Stimulated activated CD8-positive, alpha-beta memory T cell treated with anti-CD3 and anti-CD28 coated beads, Interleukin-7, amount 100 ng/mL, for 4 hours (primary cell): ENCODE measurements around the gene SLITRK6.
"Not testable (repeated sequence)": the region's sequence is repeated elsewhere in the genome, so short reads cannot be mapped to it uniquely, and the experiment has no call there.

ENCODE experiments used
- DNase-seq, 2 donors: peaks; one replicate each; pipeline ENCODE4 v3.0.0-alpha.2; 2020; ENCODE audit warnings: low read depth in 2 of 2

Gene SLITRK6, protein sequence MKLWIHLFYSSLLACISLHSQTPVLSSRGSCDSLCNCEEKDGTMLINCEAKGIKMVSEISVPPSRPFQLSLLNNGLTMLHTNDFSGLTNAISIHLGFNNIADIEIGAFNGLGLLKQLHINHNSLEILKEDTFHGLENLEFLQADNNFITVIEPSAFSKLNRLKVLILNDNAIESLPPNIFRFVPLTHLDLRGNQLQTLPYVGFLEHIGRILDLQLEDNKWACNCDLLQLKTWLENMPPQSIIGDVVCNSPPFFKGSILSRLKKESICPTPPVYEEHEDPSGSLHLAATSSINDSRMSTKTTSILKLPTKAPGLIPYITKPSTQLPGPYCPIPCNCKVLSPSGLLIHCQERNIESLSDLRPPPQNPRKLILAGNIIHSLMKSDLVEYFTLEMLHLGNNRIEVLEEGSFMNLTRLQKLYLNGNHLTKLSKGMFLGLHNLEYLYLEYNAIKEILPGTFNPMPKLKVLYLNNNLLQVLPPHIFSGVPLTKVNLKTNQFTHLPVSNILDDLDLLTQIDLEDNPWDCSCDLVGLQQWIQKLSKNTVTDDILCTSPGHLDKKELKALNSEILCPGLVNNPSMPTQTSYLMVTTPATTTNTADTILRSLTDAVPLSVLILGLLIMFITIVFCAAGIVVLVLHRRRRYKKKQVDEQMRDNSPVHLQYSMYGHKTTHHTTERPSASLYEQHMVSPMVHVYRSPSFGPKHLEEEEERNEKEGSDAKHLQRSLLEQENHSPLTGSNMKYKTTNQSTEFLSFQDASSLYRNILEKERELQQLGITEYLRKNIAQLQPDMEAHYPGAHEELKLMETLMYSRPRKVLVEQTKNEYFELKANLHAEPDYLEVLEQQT

DNA sequence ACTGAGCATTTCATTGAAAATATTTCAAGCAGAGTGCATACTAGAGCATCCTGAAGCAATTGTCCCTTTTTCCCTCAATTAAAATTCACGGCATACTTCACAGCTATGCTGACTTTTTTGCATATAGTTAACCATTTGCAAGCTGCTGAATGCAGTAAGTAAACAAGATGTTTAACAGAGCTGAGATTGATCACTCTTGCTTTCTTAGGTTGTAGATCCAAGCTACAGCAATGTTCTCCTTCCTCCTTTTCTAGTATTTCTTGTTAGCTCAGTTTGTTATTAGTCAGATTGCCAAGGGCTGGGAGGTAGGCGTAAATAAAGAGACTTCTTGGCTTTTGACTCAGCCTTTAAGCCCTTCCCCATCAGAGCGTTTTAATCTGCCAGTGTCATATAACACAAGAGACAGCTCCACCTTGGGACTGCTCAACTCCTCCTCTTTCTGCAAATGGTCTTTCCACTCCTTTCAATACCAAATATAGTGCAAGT is at the start of gene SLITRK6:
Gene SLITRK6, minus strand, starts transcription at position 323 of the 486 bp plus-strand sequence. CDS start 2,911 bp downstream, outside the sequence.
- no peak for DNase-seq

DNA sequence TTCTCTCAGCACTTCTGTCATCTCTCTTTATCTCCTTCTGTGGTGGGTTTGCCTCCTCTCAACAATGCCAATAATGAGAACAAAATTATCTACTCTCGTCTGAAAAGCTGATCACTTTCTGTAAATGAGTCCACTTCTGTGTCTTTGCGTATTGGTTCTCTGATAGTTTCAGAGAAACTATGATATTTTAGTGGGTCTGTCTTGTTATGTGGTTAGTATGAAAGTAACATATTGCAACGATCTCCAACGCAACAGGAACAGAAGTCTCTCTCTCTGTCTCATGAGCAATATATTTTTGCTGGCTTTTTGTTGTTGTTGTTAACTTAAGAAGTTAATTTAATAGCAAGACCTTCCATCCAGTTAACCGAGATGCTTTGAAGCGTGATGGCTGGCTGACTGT is 47.8 kb upstream of the SLITRK6 start:
- DNase-seq, result no peak

DNA sequence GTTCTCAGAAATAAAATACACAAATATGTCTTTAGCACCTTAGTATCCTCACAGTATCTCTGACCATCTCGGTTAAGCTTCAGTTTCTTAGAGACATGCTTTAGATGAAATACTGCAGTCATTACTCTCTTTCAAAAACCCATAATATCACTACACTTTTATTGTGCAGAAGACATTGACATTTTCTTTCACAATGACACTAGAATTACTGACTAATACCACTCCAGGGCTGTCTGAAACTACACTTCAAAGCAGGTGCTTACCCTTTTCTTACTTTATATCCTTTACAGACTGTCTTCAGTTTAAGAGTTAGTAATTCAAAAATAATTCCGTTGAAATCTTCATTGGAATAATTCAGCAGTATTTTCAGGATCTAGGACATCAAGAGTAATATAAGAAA is 42.2 kb upstream of the SLITRK6 start:
- no peak for DNase-seq

DNA sequence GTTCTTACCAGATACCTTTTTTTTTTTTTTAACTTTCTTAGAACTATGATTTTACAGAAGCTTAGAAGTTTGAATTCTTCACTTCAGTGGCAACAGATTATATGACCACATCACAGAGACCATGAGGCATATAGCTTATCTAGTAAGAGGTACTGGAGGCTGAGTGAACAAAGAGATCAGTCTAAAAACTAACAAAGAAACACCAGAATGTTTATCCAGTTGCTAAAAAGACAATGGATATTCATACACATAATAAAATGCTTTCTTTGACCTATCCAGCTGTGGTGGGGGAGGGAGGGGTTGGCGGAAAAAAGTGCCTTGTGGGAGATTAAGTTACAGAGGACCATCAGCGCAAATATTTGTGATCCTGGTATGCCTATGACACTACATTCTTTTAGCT is 34.7 kb upstream of the SLITRK6 start:
- DNase-seq, result no peak

DNA sequence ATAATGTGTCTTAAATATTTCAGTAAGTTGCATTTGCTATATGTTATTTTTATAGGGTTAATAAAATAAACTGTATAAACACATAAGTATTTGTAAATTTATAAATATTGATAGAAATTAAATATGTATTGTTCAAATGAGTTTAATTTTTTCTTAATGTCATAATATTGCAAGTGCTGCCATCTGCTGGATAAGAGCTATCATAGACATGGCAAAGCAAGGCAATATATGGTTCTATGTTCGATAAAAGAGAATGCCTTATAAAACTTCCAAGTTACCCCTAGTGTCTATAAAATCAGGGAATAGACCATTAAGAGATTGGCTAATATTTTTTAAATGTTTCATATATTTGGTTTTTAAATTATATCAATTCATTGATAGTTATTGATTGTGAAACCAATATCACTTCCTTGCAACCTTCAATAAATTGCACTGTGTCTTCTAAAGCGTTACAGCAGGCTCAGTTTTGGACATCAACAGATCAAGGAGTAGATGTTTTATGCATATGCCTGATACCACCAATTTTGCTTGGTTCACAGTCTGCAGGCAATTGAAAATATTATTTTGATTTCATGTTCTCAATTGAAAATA is 29.0 kb upstream of the SLITRK6 start:
- no peak for DNase-seq

DNA sequence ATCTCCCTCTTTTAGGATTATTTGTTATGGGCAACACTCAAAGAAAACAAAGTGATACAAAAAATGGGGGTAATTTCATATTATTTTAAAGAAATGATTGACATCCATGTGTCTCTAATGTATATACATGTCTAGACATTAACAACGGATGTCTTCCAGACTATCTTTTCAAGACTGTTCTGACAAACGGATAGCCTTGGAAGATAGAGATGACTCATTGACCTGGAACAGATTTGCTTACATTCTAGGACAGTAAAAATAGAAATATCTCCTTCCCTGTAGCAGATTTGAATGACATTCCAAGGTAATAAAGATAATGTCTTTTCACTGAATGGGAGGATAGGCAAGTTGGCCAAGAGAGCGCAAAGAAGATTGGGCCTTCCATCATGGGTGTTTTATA is 26.2 kb upstream of the SLITRK6 start:
- DNase-seq, result no peak

DNA sequence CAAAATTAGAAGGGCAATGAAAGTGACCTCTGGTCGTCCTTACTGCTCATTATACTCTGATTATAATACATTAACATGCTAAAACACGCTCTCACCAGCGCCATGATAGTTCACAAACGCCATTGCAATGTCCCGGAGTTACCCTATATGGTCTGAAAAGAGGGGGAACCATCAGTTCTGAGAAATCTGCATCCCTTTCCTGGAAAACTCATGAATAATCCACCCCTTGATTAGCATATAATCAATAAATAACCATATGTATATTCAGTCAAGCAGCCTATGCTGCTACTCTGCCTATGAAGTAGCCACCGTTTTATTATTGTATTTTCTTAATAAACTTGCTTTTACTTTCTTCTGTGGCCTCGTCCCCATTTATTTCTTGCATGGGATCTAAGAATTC is 24.6 kb upstream of the SLITRK6 start:
- DNase-seq, result no peak

DNA sequence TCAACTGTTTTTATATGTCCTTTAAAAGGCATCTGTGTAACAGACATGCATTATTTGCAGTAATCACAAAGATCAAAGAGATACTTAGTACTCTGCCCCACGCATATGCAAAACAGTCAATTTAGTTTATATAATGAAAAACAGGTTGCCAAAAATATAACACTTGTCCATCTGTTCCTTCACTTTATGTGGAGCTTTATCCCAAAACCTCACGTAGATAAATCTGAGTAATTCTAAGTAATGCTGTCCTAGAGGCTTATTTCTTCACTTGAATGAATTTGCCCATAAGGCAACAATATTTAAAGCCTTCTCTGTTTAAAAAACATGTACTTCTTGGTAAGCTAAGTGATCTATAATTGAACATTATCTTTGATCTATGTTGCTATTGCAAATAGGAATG is 20.3 kb upstream of the SLITRK6 start:
- DNase-seq, result no peak

DNA sequence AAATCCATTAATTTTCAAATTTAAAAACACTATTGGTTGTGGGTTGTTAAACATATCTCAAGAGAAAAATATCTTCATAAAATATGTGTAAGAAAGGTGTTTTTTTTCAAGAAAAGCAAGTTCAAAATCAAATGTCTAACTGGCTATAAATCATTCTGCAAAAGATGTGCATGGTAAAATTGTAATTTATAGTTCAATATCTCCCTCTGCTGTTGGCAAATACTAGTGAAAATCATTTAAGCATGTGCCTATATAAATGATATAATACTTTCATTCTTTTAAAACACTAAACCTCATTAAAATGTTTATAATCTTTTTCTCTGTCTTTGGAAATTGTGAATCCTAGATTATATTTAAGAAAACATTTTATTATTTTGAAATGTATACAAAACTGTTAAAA is 17.2 kb upstream of the SLITRK6 start:
- no peak for DNase-seq

DNA sequence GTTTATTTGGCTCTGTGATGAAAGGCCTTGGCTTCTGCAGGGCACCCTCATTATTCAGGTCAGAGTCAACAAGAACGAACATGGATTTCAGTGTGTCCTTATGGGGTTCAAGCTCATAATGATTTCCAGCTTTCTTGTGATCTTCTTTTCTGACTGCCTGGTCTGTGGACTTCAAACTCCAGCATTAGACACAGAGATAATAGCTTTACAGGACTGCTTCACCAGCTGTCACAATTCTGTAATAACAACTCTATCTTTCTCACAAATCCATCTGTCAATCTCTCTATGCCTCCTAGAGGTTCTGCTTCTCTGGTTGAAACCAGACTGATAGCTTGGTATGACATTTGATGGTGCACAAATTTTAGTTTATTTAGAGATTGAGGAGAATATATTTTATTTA is 13.1 kb upstream of the SLITRK6 start:
- DNase-seq, result no peak

DNA sequence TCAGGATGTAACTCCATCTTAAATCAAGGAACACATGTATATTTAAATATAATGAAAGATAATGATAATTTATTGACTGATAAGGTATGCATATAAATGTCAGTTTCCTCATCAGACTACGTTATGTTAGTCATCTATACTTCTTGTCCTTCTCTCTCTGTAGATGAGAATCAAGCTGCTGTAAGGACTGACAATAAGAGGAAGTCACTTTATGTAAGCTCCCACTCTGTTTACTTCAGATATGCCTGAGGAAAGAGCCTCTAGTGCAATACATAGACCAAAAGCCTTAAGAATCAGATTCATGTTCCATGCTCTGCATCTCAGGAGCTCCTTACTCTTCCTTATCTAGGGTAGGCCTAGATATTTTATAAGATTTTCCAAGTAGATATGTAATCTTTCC is 9.6 kb upstream of the SLITRK6 start:
- DNase-seq, result no peak

DNA sequence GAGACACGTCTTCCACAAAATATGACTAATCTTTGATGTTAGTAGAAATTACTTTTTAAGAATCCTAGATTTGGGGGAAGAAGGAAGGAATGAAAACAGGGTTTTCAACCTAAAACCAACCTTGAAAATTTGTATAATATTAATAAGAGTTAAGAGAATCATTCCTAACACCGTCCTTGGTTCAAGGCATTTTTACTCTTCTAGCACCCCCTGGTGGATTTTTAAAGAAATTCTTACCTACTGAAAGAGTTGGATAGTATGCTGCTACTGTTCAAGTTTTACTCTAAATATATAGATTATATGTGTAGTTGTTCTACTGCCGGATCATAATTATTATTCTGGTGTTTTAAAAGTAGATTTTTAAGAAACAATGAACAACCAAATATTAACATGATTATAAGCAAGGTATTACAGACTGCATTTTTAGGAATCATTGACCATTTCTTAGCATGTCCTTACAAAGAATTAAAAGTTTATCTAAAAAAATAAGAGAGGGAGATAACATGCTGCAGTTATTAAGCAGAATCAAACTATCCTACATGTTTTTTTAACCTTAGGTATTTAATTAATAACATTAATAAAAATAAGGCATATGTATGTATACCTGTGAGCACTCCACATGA is 7.4 kb upstream of the SLITRK6 start:
- no peak for DNase-seq

DNA sequence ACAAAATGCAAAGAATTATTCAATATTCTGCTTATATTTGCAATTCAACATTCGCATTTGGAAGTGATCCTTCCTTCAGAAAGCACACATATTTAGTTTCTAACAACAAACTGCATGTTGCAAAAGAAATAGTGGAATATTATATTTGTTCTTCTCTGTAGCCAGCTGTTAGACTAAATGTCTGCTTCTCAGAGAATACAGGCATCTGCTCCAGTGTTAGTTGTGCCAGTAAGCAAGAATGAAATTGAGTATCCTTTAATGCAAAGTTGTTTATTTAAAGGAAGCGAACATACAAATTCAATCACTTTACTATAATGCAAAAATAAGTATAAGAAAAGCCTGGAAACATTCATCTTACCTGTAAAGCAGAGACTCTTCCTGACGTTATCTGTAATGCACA is 663 bp downstream of the SLITRK6 start:
- DNase-seq, result no peak

DNA sequence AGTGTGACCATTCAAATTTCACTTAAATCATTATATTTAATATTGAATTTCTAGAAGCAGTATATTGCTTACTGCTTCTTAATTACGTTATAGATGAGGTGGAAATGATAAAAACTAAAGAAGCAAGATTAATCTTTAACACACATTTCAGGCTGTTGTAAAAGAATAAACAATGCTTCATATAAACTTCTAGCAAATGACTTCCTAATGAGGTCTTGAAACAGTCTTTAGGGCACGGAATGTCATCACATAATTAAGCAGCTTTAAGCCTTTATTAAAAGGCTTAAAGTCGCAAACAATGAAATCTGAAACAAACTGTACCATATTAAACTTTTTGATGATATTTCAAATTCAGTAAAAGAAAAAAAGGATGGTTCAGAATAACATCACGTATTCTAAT is 1.9 kb downstream of the SLITRK6 start:
- DNase-seq, result no peak

DNA sequence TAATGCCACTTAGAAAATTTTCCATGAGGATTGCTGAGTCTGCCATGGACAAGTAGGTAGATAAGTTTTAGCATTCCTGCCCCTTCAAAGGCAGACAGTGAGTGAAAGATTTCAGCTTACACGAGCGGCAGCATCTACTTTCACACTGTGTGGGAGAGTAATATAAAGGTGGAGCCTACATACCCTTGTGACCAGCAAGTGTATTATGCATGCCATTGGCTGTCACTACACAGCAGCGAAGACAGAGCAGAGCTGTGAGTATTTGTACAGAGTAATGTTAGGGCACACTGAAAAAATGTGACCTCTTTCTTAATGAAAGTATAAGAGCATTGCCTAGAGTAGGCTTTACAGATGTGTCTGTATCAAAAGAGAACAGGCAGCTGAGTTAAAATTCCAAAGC is 14.0 kb downstream of the SLITRK6 start:
- DNase-seq, result no peak

DNA sequence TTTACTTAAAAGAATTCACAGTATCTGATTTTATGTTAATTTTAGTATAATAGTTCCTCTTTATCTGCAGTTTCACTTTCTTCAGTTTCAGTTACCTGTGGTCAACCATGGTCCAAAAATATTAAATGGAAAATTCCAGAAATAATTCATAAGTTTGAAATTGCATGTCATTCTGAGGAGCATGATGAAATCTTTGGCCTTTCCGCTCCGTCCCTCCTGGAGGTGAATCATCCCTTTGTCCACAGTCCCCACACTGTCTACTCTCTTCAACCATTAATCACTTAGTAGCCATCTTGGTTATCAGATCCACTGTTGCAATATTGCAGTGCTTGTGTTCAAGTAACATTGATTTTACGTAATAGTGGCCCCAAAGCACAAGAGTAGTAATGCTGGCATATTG is 26.9 kb downstream of the SLITRK6 start:
- no peak for DNase-seq

DNA sequence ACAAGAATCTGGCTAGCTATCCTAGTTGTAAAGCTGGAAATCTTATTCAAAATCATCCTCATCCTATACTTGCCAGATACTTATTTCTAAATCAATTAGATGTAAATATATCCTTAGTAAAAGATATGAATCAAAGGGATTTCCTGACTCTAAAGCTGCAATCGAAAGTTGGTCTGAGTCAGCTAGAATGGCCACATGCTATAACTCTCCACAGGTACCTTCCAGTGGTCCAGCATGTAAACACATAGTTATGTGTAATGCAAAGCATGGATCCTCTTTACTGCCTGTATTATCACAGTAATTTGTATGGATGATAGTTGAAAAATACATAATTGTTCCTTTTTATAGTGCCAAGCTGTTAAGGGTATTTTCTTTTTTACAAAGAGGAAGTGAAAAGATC is 27.4 kb downstream of the SLITRK6 start:
- no peak for DNase-seq

DNA sequence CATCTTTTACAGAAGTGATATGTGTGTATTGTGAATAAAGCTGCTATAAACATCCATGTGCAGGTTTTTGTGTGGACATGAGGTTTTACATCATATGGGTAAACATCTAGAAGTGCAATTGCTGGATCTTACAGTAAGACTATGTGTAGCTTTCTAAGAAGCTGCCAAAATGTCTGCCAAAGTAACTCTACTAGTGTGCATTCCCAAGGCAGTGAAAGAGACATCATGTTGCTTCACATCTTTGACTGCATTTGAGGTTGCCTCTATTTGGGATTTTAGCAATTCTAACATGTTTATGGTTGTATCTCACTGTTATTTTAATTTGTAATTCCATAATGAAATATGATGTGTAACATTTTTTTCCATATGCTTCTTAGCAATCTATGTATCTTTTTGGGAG is 30.3 kb downstream of the SLITRK6 start:
- DNase-seq, result no peak

DNA sequence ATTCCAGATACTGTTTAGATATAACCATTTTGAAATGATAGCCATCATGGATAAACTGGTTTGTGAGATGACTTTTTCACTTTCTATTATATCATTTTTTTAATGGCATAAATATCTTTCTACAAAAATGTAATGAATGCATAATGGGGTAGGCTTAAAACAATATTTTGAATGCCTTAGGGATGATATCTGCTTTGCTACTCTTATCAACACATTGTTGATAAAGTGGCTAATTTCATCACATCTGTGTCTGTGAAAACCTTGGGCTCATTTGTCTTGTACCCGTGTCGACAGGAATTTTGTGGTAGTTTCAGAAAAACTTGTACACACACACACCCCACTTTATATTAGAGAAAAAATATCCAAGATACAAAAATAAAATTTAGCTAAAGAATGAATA is 44.1 kb downstream of the SLITRK6 start:
- DNase-seq, result no peak

DNA sequence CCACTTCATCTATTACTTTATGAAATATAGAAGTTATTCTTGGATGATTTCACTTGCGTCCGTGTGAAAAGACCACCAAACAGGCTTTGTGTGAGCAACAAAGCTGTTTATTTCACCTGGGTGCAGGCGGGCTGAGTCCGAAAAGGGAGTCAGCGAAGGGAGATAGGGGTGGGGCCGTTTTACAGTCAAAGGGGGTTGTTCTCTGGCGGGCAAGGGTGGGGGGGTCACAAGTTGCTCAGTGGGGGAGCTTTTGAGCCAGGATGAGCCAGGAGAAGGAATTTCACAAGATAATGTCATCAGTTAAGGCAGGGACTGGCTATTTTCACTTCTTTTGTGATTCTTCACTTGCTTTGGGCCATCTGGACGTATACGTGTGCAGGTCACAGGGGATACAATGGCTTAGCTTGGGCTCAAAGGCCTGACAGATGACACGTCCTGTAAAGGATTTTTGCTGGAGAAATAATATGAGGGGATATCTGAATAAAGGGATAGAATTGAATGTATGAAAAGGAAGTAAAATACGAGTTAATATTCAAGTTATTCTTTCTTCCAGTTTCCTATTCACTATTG is 55.9 kb downstream of the SLITRK6 start:
- DNase-seq, result not testable (repeated sequence)
